ENCODE measurements around the gene KIFC3. TPM values are rescaled to one million over a fixed set of nuclear protein-coding genes. Genes with fewer than 3 reads are reported as not detected.

The KIFC3 gene
- polyA plus RNA-seq, 1 experiment, result 60.5 TPM

- DNase-seq (ENCODE audit: low read depth), result peak; percentile 100
- peak overlapping the region; percentile 87 for H3K4me3 ChIP-seq (ENCODE audit: low read depth, low read length)
- no peaks in the 10 kb centered on the region; the same call in 1 of the 2 replicates for H3K36me3 ChIP-seq (ENCODE audit: control insufficient read depth, insufficient read depth, low read length)
- H3K27me3 ChIP-seq (ENCODE audit: control insufficient read depth, insufficient read depth, low read length), result no peaks in the 10 kb centered on the region
- CTCF ChIA-PET, result interaction anchor here (0.6 to 1.5 kb wide), 4 partner anchors 14 to 129 kb away, joined by 3 to 5 read pairs (median 4); no protein-coding TSS in a partner anchor
- no peak for TF ChIP-seq CTCF (IDR thresholded peaks at IDR 0.05; ENCODE audit: insufficient read depth, low read depth, low read length)
- POLR2A ChIA-PET, result interaction anchor here (0.6 kb wide), 1 partner anchor 148 kb away, joined by 10 read pairs; no protein-coding TSS in a partner anchor
These were observed 67.2 kb downstream of the KIFC3 start for GRCh38 chr16:57734925-57735754.

- DNase-seq (ENCODE audit: low read depth), result no peak
- CTCF ChIA-PET, result interaction anchor here (1.2 to 1.3 kb wide), 2 partner anchors 13 to 129 kb away, joined by 3 to 5 read pairs; no protein-coding TSS in a partner anchor
- POLR2A ChIA-PET, result no interaction called here
- no peaks in the 10 kb centered on the region; the same call in 1 of the 2 replicates for H3K36me3 ChIP-seq (ENCODE audit: control insufficient read depth, insufficient read depth, low read length)
- no peaks in the 10 kb centered on the region for H3K27me3 ChIP-seq (ENCODE audit: control insufficient read depth, insufficient read depth, low read length)
- peak overlapping the region; percentile 70 for H3K4me3 ChIP-seq (ENCODE audit: low read depth, low read length)
- TF ChIP-seq CTCF (IDR thresholded peaks at IDR 0.05; ENCODE audit: insufficient read depth, low read depth, low read length), result no peak
These were observed 67.9 kb downstream of the KIFC3 start for GRCh38 chr16:57734308-57734924.

GRCh38 chr16:57732714-57733113 lies 69.6 kb downstream of the KIFC3 start:
- POLR2A ChIA-PET, result no interaction called here
- Histone ChIP-seq H3K27me3 (ENCODE audit: control insufficient read depth, insufficient read depth, low read length) (no peaks in the 10 kb centered on the region), H3K36me3 (ENCODE audit: control insufficient read depth, insufficient read depth, low read length) (no peaks in the 10 kb centered on the region), H3K4me3 (ENCODE audit: low read depth, low read length) (no peak overlapping the region)
- no peak for TF ChIP-seq CTCF (IDR thresholded peaks at IDR 0.05; ENCODE audit: insufficient read depth, low read depth, low read length)
- DNase-seq (ENCODE audit: low read depth), result no peak
- CTCF ChIA-PET, result interaction anchor here (0.6 to 0.9 kb wide), 2 partner anchors 8 to 149 kb away, joined by 3 read pairs; no protein-coding TSS in a partner anchor

- ChIA-PET POLR2A (no interaction called here), CTCF (interaction anchor here (0.6 kb wide), 1 partner anchor 148 kb away, joined by 3 read pairs; no protein-coding TSS in a partner anchor)
- Histone ChIP-seq H3K27me3 (ENCODE audit: control insufficient read depth, insufficient read depth, low read length) (no peaks in the 10 kb centered on the region), H3K4me3 (ENCODE audit: low read depth, low read length) (no peak overlapping the region), H3K36me3 (ENCODE audit: control insufficient read depth, insufficient read depth, low read length) (no peaks in the 10 kb centered on the region)
- TF ChIP-seq CTCF (IDR thresholded peaks at IDR 0.05; ENCODE audit: insufficient read depth, low read depth, low read length), result no peak
- peak; percentile 37 for DNase-seq (ENCODE audit: low read depth)
These were observed 70.3 kb downstream of the KIFC3 start for GRCh38 chr16:57732037-57732436.

Data from BJ (cell line).